Fibroblast of lung (primary cell): ENCODE measurements around the gene DDX49. TPM values are rescaled to one million over a fixed set of nuclear protein-coding genes. Genes with fewer than 3 reads are reported as not detected.

Experiments used
- DNase-seq, 2 donors: peaks; one replicate each; pipeline versions ENCODE4 v3.0.0 to v3.0.0-alpha.2; 2010; ENCODE audit warnings: low read depth in 2 of 2
- H2AFZ ChIP-seq: 2 replicates; pipeline ENCODE4 v1.5.1; 2012; ENCODE audit warnings: low read length, control low read depth, inconsistent platforms
- H3K27ac ChIP-seq: 2 replicates; pipeline ENCODE4 v1.5.1; 2011; ENCODE audit warnings: low read length, control low read depth; ENCODE audit not compliant: insufficient read depth
- H3K27me3 ChIP-seq: 2 replicates; pipeline ENCODE4 v1.5.1; 2011; ENCODE audit warnings: mild to moderate bottlenecking, low read length; ENCODE audit not compliant: control insufficient read depth, insufficient read depth
- H3K36me3 ChIP-seq: 2 replicates; pipeline ENCODE4 v1.5.1; 2011; ENCODE audit warnings: low read length; ENCODE audit not compliant: control insufficient read depth, insufficient read depth
- H3K4me1 ChIP-seq: 2 replicates; pipeline ENCODE4 v1.5.1; 2011; ENCODE audit warnings: low read length; ENCODE audit not compliant: control insufficient read depth, insufficient read depth; ENCODE audit errors: extremely low read depth
- H3K4me2 ChIP-seq: 2 replicates; pipeline ENCODE4 v1.5.1; 2011; ENCODE audit warnings: low read length, control low read depth; ENCODE audit not compliant: insufficient read depth; ENCODE audit errors: extremely low read depth
- H3K4me3 ChIP-seq, 4 experiments: fragments of 200-600 bp in 1 of 4; sonication (generic) in 1 of 4; replicated peaks in 1 of 4; 2 replicates each; pipeline ENCODE4 v1.5.1; 2011 to 2016; ENCODE audit warnings: low read length in 4 of 4, low read depth in 3 of 4, mild to moderate bottlenecking in 3 of 4, control low read depth in 2 of 4, inconsistent platforms in 1 of 4, mixed read lengths in 1 of 4; ENCODE audit not compliant: insufficient read depth in 1 of 4; ENCODE audit errors: control extremely low read depth in 1 of 4
- H3K79me2 ChIP-seq: 2 replicates; pipeline ENCODE4 v1.5.1; 2012; ENCODE audit warnings: mild to moderate bottlenecking, low read length, inconsistent platforms; ENCODE audit not compliant: control insufficient read depth, insufficient read depth
- H3K9ac ChIP-seq: 2 replicates; pipeline ENCODE4 v1.5.1; 2011; ENCODE audit warnings: mild to moderate bottlenecking, low read length, control low read depth; ENCODE audit not compliant: insufficient read depth
- H3K9me3 ChIP-seq: 2 replicates; pipeline ENCODE4 v1.5.1; 2012; ENCODE audit warnings: low read depth, low read length; ENCODE audit not compliant: control insufficient read depth, insufficient read depth
- H4K20me1 ChIP-seq: 2 replicates; pipeline ENCODE4 v1.5.1; 2011; ENCODE audit warnings: low read length; ENCODE audit not compliant: control insufficient read depth, insufficient read depth; ENCODE audit errors: extremely low read depth
- EZH2 ChIP-seq: IDR thresholded peaks from 2 replicates; pipeline ENCODE4 v1.5.1; 2012; ENCODE audit warnings: low read length, control low read depth, mild to moderate bottlenecking; ENCODE audit errors: missing control alignments
- polyA plus RNA-seq, 2 donors: library from polyadenylated mRNA; depleted of rRNA in 1 of 2; stranded (reverse) in 1 of 2; unstranded in 1 of 2; fragments of >200 nt; gene quantifications; 2 replicates each; pipeline ENCODE4 v1.2.1, GENCODE V29; 2011 to 2012; ENCODE audit warnings: missing spikeins in 1 of 2
- total RNA-seq: library from RNA; depleted of rRNA; stranded (reverse); fragments of >200 nt; gene quantifications from 2 replicates; pipeline ENCODE4 v1.2.1, GENCODE V29; 2014
- TF ChIP-seq, protein P1 (sequence below), 2 donors: IDR thresholded peaks in 1 of 2; conservative IDR thresholded peaks in 1 of 2; 1 replicate in 1 of 2; 2 replicates in 1 of 2; pipeline ENCODE4 v1.5.1; 2011 to 2012; ENCODE audit warnings: low read length in 2 of 2, control low read depth in 1 of 2, inconsistent platforms in 1 of 2, low read depth in 1 of 2, mild to moderate bottlenecking in 1 of 2

DDX49 gene
- total and polyA plus RNA-seq, 2 donors (not counting 1 experiment from before 2014, with no cell fraction given), result 25.3 to 56.3 TPM

DNA sequence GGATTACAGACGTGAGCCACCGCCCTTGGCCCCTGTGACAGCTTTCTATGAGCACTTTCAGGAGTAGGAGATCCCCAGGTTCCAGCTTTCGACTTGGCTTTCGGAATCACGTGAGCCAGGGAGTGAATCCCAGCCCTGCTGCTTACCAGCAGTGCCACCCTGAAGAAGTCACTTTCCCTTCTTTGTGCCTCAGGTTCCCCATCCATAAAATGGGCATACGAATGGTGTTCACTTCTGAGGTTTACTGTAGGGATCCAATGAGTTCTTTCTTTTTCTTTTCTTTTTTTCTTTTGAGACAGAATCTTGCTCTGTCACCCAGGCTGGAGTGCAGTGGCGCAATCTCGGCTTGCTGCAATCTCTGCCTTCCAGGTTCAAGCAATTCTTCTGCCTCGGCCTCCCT lies 25.8 kb downstream of the DDX49 start:
- H3K79me2 ChIP-seq, result peaks cover 4% of the 10 kb centered on the region
- H3K4me3 ChIP-seq, result no peak overlapping the region
- H3K9me3 ChIP-seq, result no peaks in the 10 kb centered on the region
- no peaks in the 10 kb centered on the region for H4K20me1 ChIP-seq
- H3K36me3 ChIP-seq, result peaks cover 1% of the 10 kb centered on the region
- no peak overlapping the region for H3K4me2 ChIP-seq
- no peaks in the 10 kb centered on the region for H3K4me1 ChIP-seq
- H3K27ac ChIP-seq, result no peak overlapping the region
- TF ChIP-seq EZH2, result no peak
- TF ChIP-seq, protein P1, sequence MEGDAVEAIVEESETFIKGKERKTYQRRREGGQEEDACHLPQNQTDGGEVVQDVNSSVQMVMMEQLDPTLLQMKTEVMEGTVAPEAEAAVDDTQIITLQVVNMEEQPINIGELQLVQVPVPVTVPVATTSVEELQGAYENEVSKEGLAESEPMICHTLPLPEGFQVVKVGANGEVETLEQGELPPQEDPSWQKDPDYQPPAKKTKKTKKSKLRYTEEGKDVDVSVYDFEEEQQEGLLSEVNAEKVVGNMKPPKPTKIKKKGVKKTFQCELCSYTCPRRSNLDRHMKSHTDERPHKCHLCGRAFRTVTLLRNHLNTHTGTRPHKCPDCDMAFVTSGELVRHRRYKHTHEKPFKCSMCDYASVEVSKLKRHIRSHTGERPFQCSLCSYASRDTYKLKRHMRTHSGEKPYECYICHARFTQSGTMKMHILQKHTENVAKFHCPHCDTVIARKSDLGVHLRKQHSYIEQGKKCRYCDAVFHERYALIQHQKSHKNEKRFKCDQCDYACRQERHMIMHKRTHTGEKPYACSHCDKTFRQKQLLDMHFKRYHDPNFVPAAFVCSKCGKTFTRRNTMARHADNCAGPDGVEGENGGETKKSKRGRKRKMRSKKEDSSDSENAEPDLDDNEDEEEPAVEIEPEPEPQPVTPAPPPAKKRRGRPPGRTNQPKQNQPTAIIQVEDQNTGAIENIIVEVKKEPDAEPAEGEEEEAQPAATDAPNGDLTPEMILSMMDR (conservative IDR thresholded peaks at IDR 0.05 in 1 of 2, IDR thresholded peaks at IDR 0.05 in 1 of 2; ENCODE audit: low read depth in 1 of 2, low read length in 2 of 2), result no peak
- DNase-seq, result no peak
- no peak overlapping the region for H3K9ac ChIP-seq
- no peaks in the 10 kb centered on the region for H3K27me3 ChIP-seq
- no peak overlapping the region for H2AFZ ChIP-seq

DNA sequence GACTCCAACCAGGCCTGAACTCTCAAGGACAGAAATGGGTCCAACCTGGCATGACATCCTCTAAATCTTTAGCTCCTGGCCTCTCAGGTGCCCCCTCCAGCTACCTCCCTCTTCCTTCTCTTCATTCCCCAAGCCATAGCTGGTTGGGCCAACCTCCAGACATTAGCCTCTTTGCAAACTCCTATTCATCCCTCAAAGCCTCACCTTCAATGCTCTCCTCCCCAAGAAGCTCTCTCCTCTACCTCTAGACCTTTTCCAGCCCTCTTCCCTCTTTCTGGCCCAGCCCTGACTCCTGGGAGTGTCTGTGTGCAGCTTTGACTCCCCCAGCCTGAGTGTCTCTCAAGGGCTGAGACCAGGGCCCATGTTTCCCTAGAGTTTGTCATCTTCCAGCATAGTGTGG lies 26.8 kb downstream of the DDX49 start:
- Histone ChIP-seq H3K4me2 (no peak overlapping the region), H3K4me1 (no peaks in the 10 kb centered on the region), H3K36me3 (peaks cover 1% of the 10 kb centered on the region), H3K27me3 (no peaks in the 10 kb centered on the region), H3K9me3 (no peaks in the 10 kb centered on the region), H4K20me1 (no peaks in the 10 kb centered on the region), H3K4me3 (no peak overlapping the region), H3K79me2 (no peaks in the 10 kb centered on the region), H3K27ac (no peak overlapping the region), H2AFZ (no peak overlapping the region), H3K9ac (no peak overlapping the region)
- no peak for DNase-seq
- TF ChIP-seq, protein P1 (conservative IDR thresholded peaks at IDR 0.05 in 1 of 2, IDR thresholded peaks at IDR 0.05 in 1 of 2; ENCODE audit: low read depth in 1 of 2, low read length in 2 of 2), result no peak
- TF ChIP-seq EZH2, result no peak

DNA sequence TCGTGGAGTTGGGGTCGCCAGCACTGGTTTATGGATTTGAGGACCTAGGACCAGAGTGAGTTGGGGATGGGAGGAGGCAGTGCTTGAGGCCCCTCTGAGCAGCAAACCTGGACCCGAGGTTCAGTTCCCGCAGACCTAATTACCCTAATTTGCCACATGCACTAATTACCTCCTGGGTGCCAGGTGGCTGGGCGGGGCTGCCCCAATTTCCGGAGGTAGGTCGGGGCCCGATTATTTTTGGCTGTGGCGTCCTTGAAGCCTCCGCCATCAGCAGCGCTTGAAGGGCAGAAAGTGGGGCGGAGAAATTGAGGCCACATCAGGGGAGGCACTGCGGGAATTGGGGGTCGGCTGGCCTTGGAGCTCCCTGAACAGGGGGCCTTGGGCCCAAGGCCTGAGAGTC lies 27.4 kb downstream of the DDX49 start:
- Histone ChIP-seq H3K4me3 (no peak overlapping the region), H3K9ac (no peak overlapping the region), H3K27ac (no peak overlapping the region), H3K4me1 (no peaks in the 10 kb centered on the region), H3K4me2 (no peak overlapping the region), H3K79me2 (no peaks in the 10 kb centered on the region), H3K36me3 (peaks cover 1% of the 10 kb centered on the region), H2AFZ (no peak overlapping the region), H3K9me3 (no peaks in the 10 kb centered on the region), H4K20me1 (no peaks in the 10 kb centered on the region), H3K27me3 (no peaks in the 10 kb centered on the region)
- TF ChIP-seq, protein P1 (conservative IDR thresholded peaks at IDR 0.05 in 1 of 2, IDR thresholded peaks at IDR 0.05 in 1 of 2; ENCODE audit: low read depth in 1 of 2, low read length in 2 of 2), result no peak
- no peak for TF ChIP-seq EZH2
- DNase-seq, result no peak
